HG02571 (cell line): ENCODE results near the gene SPEF1.

Source experiments
- ATAC-seq: cut with Tn5 transposase; IDR thresholded peaks from one replicate; pipeline ENCODE4 v1.9.1; 2021; ENCODE audit warnings: mild to moderate bottlenecking, moderate library complexity; ENCODE audit not compliant: unreplicated experiment

Gene SPEF1

DNA sequence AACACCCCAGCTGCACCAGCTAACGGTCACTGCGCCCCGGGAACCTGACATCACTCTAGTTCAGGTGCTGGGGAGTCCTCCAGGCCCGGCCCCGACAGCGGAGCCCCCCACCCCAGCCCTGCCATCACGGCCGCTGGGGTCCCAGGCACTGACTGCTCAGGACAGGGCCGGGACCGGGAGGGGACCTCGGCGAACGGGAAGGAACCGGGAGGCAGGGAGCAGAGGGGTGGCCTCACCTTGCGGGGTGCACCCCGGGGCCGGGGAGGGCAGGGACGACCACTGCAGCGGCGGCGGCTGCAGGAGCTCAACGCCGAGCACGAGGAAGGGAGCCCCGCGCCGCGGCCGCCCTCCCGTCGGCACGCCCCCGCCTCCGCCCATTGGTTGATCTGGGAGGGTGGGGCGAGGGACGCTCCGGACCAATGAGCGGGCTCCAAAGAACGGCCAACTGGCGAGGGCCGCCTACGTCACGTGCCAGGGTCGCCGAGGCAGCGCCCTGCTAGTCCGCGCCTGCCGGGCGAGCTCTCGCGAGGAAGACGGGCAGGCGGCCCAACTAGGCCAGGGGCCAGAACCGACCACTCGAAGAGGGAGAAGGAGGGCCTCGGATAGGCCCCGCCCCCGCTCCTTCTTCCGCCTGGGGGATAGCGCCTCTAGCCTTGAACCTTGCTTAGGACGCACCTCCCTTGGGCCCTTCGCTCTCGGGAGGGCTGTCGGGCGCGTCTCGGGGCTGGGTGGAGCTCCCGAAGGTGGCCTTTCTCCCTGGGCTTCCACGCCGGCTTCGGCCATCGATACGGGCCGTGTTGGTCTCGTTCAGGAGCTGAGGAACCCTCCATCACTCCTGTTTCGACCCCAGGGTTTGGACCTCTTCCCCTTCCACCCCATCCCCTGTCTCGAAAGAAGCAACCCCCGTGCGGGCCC lies 13.6 kb downstream of the SPEF1 start, which contains the start of gene ADISSP:
TSS of gene ADISSP (minus strand) at position 327 of the 915 bp plus-strand sequence. CDS start 7,653 bp downstream, outside the sequence.
- peak; percentile 95 for ATAC-seq

DNA sequence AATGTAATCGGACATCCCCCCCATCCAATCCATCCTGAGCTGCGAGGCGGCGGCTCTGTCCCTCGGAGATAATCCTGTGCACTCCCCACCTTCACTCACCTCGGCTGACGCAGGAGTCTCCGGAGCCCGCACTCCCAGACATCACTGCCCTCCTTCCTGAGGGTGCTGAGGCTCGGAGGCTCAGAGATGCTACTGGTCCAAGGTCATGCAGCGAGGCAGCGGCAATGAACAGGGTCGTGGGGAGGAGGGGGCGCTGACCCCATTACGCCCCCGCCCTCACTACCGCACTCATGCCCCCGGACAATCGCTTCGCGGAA lies 14.2 kb downstream of the SPEF1 start:
- no peak for ATAC-seq

DNA sequence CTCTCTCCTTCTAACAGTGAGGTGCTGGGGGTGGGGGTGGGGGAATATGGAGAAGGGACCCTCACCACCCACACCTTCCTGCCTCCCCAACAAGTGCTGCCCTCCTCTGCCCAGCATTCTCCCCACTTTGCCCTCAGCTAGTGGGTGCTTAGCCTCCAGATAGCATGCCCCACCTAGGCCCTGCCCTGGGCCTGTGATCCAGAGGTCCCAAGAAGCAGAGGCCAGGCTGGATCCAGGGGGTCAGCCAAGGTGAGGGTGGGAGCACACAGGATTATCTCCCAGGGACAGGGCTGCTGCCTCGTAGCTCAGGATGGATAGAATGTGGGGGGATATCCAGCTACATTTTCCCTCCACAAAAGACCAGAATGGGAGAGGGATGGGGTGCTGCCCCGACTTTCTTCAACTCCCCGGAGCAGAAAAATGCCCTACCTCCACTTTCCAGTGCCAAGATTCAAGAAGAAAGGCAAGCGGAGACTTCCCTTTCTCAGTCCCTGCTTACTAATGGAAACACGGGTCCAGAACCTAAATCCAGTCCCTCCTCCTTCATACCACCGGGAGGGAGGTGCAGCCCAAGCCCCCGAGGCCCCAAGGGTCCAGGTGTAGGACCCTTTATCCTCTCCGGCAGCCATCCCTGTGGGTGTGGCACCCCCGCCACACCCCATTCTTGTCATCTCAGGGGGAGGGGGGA lies 14.7 kb downstream of the SPEF1 start:
- ATAC-seq, result no peak

DNA sequence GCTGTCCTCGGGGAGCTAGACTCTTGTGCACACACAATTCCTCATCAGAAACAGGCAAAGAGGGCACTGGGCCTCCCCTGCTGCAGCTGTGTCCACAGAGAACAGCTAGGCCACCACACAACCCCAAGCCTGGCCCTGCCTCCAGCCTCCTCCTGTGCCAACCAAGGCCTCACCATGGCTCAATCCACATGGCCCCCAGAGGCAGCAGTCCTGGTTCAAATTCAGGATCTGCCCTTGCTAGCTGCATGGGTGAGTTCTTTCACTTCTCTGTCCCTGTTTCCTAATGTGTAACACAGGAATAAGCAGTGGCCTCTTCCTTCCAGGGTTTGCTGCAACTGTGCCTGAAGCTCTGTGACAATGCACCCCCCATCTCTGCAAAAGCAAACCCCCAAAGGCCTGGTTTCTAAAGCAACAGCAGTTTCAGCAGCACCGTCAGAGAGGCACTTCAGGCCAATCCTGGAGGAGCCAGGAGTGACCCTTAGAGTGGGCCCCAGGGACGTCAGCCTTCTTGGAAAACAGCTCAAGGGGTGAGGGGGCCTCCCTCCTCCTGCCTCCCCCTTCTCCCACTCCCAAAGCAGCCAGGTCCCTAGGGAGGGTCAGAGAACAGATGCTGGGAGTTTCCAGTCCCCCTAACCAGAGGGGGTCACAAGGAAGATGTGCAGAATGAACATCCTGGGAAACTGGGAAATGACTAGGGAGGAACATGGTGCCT lies 15.9 kb downstream of the SPEF1 start:
- ATAC-seq, result no peak

DNA sequence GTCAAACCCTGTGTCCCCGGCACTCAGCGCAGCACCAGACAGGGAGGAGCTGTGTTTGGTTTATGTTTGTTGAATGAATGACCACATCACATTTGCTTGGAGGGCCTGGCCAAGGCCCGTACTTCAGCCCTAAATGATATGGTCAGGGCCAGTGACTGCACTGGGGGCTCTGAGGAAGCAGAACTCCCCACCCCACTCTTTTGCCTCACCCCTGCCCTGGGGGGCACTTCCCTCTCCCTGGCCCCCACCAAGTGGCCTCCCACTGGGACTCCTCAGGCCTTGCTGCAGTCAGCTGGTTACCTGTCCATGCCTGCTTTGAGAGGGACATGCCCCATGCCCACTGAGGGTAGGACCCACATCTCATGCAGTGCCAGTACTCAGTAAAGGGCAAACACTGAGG lies 16.6 kb downstream of the SPEF1 start:
- no peak for ATAC-seq

DNA sequence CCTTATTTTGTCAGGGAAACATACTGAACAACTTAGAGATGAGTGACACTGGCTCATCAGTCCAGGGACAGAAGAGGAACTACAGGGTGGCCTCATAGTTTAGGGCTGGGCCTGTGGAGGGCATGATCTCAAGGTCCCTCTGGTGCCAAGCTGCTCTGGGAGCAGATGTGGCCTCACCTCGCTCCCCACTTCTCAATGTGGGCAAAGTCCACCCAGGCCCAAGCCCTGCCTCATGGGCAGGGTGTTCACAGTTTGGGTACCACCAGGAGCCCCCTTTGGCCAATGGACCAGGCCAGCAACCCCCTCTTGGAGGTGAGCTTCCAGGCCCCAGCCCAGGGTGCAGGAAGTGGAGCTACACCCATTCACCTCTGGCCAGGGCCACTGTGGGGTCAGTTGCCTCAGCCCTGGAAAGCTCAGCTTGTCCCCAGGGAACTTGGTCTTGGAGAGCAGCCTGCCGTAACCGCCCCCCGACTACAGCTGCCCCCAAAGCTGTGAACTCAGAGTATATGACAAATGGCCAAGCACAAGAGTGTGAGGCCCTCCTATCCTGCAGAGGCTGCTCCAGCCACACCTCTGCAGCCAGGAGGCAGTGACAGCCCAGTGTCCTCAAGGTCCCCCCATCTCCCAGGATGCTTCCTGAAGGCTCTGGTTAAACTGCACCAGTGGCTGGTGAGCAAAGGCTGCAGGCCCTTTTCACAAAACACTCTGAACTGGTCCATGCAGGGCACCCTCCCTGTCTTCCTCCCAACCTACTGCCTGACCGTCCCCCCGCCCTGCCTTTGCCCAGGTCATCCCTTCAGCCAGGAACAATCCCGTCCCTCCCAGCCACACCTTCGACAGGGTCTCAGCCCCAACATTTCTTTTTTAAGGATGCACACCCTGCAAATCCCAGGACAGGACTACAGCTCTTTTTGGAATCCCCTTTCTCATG lies 17.3 kb downstream of the SPEF1 start:
- no peak for ATAC-seq

DNA sequence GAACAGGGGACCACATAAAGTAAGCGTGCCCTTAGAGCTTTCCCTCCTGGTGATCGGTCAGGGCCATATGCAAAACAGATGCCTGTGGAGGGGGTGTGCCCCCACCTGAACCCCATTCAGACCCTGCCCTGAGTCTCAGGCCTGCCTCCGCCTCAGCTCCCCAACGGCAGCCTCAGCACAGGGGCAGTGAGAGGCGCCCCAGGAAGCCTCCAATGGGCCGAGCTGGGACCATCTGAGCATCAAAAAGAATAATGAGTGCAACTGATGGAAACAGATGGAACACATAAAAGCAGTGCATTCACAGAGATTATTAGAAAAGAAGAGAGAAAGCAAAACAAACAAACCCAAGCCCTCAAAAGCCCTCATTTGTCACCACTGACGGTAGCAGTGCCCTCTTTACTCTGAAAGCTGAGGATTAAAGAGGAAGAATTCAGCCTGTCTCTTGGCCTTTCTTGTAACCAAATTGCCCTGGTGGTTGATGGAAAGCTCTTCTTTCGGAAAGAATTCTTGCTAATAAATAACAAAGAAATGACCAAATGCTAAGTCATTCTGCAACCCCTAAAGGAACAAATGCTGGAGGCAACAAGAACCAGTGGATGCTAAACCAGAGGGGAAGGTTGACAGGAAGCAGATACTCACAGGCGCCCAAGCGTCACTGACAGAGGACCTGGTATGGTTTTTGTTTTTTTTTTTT lies 20.4 kb downstream of the SPEF1 start:
- no peak for ATAC-seq

DNA sequence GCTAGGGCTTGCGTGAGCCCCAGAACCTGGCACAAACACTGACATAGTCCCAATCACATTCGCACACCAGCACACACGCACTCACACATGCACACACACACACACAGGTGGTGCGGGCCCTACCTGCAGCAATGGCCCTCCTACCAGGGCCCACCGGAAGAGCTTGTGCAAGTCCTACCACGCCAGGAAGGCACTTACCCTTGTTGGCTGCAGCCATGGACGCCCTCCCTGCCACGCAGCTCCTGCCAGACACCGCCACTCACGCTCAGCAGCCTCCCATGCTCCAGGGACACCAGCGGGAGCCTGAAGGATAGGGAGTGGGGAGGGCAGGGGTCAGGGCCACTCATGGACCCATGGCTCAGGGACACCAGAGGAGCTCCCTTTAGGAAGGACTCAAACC lies 21.4 kb downstream of the SPEF1 start:
- no peak for ATAC-seq

DNA sequence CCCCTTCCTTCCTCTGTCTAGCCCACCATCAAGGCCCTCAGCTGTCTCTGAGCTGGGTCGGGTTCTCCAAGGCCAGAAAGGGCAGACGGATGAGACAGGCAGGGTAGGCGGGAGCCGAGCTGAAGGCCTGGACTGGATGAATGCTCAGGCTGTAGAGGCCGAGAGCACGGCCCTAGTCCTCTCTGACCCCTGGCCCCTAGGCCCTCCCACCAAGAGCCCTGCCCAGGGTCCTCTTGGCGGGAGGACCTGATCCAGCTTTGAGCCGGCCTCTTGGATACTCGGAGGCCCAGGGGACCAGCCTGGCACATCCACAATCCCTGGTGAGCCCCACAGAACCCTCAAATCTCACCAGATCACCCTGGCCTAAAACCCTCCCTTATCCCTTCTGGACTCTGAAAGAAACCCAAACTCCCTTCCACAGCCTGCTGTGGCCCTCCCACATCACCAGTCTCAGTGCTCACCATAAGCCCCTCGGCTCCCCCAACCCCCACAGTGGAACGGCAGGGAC lies 21.9 kb downstream of the SPEF1 start:
- no peak for ATAC-seq

DNA sequence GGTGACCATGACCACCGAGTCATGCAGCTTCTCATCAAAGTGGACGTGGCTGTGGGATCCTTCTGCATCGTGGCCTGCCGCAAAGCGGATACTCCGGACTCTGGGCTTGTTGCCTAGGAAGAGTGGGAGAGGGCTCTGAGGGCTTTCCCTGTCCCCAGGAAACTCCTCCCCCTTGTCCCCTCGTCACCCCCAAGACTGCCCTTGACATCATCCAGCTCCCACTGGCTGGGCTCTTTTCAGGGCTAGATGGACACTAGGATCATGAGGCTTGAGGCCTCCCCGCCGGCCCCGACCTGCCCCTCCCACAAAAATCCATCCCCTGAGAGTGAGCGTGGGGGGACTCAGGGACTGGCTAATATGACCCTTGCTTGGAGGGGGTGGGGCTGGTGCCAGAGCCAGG lies 22.7 kb downstream of the SPEF1 start:
- no peak for ATAC-seq

DNA sequence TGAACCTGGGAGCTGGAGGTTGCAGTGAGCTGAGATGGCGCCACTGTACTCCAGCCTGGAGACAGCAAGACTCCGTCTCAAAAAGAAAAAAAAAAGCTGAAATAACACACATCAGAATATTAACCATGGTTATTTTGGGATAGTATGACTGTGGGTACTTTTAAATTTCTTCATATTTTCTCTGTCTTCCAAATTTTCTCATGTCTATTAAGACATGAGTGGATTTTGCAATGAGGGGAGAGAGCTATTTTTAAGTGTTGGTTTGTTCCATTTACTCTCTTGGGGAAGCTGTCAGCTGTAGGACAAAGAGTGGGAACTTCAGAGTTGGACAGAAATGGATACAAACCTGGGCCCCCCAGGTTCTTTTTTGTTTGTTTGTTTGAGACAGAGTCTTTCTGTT lies 24.0 kb downstream of the SPEF1 start:
- no peak for ATAC-seq

DNA sequence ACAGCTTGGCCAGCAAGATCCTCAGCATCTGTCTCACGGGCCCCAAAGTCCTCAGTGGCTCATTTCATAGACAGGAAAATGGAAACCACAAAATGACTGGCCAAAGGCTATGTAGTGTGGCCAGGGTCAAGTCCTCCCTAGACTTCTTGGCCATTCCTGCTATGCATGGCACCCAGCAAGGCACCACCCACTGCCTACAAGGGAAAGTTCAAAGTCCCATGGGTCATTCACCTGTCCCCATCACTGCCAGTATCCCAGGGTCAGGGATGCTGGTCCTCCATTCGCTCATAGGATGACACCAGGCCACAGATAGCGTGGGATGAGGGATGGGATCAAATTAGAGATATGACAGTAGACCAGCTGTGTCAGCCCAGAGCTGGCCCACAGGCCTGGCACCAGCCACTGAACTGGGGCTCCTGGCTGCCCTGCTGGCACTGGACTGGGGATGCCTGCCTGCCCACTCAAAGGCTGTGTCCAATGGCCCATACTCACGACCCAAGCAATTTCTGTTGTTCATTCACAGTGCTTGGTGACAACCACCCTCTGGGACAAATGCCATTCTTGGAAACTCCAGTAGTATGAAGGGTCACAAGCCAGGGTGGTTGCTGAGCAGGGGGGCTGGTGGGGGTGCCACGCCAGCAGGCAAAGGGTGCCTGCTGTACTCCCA lies 25.3 kb downstream of the SPEF1 start:
- no peak for ATAC-seq

DNA sequence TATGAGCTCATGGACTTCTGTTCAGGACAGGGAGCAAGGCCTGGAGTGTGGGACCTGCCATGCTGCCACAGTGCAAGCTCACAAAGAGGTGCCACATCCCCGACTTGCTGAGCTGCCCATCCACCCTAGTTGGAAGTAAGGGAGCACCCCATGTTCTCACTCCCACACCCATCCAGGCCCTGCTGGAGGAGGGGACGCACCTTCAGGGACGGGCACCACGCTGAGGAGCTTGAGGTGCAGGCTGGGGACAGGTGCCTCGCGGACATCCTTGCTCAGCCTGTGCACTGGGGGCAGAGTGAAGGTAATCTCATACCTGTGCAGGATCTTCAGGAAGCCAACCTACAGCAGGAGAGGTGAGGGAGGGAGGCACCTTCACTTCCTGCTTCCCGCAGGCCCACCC lies 26.0 kb downstream of the SPEF1 start:
- no peak for ATAC-seq

DNA sequence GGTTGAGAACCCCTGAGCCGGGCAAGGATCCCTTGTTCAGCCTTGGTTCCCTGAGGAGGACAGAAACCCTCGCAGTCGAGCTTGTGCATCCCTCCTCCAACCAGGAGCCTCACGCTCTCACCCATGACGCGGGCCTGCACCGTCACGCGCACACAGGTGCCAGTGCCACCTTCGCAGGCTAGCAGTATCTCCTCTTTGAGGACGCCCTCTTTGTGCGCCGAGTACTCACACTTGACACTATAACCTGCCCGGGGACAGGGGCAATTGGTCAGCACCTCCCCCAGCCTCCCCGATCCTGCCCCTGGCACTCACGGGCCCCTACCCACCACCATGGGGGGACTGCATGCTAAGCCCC lies 27.0 kb downstream of the SPEF1 start:
- ATAC-seq, result no peak

DNA sequence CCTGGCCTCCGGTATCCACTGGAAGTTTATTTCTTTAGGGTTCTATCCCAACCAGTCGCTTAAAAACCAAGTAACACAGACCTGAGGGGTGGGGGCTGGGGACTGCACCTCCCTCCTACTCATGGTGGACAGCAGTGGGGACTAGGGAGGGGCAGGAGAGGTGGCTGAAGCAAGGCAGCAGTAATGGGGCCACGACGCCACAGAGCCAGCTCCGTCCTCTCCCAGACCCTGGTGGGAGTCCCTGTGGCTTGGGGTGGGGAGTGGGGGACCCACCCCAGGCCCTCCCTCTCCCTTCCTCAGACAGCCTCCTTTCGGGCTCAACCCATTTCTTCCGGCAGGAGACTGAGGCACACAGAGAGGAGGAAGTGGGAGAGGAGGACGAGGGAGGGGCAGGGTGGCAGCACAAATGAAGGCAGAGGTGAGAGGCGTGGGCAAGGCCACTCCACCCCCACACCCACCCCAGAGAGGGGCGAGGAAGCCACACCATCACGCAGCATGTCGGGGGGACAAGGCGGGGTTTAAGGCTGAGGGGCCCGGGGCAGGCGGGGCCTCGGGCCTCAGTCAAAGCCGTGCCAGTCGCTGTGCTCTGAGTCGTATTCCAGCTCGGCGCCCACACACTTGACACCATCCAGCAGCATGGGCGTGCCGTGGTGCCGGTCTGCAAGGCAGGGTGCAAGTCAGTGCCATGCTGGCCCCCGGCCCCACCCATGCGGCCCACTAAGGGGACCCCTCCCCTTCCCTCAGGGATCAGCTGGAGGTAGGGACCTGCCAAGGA lies 27.6 kb downstream of the SPEF1 start:
- no peak for ATAC-seq

DNA sequence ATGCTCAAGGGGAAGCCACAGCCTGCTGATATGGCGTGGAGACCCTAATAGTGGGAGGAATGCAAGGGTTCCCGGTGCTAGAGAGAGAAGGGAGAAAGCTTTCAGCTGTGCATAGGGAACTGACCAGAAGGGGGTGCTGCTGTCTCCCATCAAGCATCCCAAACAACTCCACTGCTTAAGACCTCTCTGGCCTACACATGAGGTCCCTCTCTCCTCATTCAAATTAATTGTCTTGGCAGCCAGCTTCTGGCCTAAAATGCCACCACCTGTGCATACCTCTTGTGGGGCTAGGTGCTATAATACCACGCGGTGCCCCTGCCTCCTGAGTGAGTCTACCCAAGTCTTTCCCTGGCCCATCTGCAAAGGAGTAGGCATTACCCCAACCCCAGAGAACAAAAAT lies 28.1 kb downstream of the SPEF1 start:
- ATAC-seq, result no peak

DNA sequence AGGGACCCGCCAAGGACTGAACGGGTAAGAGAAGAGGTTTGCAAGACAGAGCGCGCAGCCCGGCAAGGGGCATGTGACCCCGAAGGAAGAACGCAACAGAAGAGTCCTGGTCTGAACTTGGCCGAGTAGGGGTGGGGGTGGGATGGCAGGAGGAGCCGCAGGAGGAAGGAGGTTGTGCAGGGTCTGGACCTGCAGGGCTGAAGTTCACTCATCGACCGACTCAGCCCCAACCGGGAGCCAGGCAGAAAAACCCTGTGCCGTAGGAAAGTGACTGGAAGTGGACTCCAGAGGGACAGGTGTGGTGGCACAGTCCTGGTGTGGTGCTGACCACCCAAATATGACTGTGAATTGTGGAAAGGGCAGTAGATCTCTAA lies 28.9 kb downstream of the SPEF1 start:
- ATAC-seq, result no peak

DNA sequence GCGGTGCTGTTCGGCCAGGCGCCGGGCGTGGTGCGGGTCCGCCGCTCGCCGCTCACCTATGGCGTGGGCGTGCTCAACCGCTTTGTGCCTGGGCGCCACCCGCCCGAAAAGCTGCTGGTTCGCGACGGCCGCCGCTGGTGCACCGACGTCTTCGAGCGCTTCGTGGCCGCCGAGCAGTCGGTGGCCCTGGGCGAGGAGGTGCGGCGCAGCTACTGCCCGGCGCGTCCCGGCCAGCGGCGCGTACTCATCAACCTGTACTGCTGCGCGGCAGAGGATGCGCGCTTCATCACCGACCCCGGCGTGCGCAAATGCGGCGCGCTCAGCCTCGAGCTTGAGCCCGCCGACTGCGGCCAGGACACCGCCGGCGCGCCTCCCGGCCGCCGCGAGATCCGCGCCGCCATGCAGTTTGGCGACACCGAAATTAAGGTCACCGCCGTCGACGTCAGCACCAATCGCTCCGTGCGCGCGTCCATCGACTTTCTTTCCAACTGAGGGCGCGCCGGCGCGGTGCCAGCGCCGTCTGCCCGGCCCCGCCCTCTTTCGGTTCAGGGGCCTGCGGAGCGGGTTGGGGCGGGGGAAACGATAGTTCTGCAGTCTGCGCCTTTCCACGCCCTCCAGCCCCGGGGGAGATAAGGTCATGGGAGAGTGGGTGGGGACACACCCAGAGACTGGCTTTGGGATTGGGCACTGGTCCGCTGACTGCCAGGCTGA lies 29.4 kb downstream of the SPEF1 start:
- no peak for ATAC-seq
